Cardiac fibroblast (primary cell): ENCODE data around the gene RNF148.

ENCODE experiments used
- DNase-seq, 2 donors: peaks; one replicate each; pipeline versions ENCODE4 v3.0.0 to v3.0.0-alpha.2; 2010; ENCODE audit warnings: low read depth in 2 of 2
- H3K4me3 ChIP-seq, 2 donors: replicated peaks in 1 of 2; 1 replicate in 1 of 2; 2 replicates in 1 of 2; pipeline ENCODE4 v1.5.1; 2011; ENCODE audit warnings: low read depth in 2 of 2, low read length in 2 of 2, mild to moderate bottlenecking in 2 of 2, moderate library complexity in 1 of 2
- TF ChIP-seq, protein P1 (sequence below): IDR thresholded peaks from one replicate; pipeline ENCODE4 v1.5.1; 2011; ENCODE audit warnings: low read depth, mild to moderate bottlenecking, low read length, inconsistent platforms

RNF148 gene

GRCh38 chr7:122674502-122674901 lies 28.2 kb downstream of the RNF148 start:
- TF ChIP-seq, protein P1, sequence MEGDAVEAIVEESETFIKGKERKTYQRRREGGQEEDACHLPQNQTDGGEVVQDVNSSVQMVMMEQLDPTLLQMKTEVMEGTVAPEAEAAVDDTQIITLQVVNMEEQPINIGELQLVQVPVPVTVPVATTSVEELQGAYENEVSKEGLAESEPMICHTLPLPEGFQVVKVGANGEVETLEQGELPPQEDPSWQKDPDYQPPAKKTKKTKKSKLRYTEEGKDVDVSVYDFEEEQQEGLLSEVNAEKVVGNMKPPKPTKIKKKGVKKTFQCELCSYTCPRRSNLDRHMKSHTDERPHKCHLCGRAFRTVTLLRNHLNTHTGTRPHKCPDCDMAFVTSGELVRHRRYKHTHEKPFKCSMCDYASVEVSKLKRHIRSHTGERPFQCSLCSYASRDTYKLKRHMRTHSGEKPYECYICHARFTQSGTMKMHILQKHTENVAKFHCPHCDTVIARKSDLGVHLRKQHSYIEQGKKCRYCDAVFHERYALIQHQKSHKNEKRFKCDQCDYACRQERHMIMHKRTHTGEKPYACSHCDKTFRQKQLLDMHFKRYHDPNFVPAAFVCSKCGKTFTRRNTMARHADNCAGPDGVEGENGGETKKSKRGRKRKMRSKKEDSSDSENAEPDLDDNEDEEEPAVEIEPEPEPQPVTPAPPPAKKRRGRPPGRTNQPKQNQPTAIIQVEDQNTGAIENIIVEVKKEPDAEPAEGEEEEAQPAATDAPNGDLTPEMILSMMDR, result no peak
- DNase-seq, result peak; percentile 62 to 84
- peak overlapping the region in 1 of 2 donors; percentile 21 for H3K4me3 ChIP-seq

- TF ChIP-seq, protein P1, result no peak
- DNase-seq, result no peak
- peak overlapping the region in 1 of 2 donors; percentile 21 for H3K4me3 ChIP-seq
These were observed 28.8 kb downstream of the RNF148 start for GRCh38 chr7:122673951-122674350.

GRCh38 chr7:122672536-122672935 lies 30.2 kb downstream of the RNF148 start:
- DNase-seq, result no peak
- no peak overlapping the region for H3K4me3 ChIP-seq

GRCh38 chr7:122663733-122664132 lies 39.0 kb downstream of the RNF148 start:
- H3K4me3 ChIP-seq, result no peak overlapping the region
- TF ChIP-seq, protein P1, result no peak
- DNase-seq, result no peak

More at GRCh38 chr7:122672536-122672935, 30.2 kb downstream of the RNF148 start:
- TF ChIP-seq, protein P1, result no peak

DNA sequence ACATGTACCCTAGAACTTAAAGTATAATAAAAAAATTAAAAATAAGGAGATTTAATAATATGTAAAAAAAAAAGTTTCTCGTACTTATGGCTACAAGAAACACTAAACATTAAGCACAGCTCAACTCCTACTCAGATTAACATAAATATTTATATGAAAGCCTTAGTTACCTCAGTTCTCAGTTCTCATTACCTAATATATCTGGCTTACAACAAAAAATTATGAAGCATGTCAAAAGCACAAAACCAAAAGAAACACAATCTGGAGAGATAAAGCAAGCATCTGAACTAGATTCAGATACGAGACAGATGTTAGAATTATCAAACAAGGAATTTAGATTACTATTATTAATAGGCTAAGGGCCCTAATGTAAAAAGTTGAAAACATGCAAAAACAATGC lies 43.9 kb downstream of the RNF148 start:
- TF ChIP-seq, protein P1, result no peak
- H3K4me3 ChIP-seq, result no peak overlapping the region
- DNase-seq, result no peak

DNA sequence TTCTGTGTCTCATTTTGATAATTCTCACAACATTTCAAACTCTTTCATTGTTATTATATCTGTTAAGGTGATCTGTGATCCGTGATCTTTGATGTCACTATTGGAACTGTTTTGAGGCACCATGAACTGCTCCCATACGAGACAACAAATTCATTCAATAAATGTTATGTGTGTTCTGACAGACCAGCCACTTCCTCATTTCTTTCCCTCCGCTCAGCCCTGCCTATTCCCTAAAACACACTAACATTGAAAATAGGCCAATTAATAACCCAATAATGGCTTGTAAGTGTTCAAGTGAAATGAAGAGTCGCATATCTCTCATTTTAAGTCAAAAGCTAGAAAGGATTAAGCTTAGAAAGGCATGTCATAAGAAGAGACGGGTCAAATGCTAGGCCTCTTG lies 49.0 kb downstream of the RNF148 start:
- TF ChIP-seq, protein P1, result no peak
- no peak for DNase-seq
- no peak overlapping the region for H3K4me3 ChIP-seq

GRCh38 chr7:122652876-122653275 lies 49.8 kb downstream of the RNF148 start:
- TF ChIP-seq, protein P1, result no peak
- peak in 1 of 2 donors; percentile 3 for DNase-seq

More at GRCh38 chr7:122652876-122653275, 49.8 kb downstream of the RNF148 start:
- no peak overlapping the region for H3K4me3 ChIP-seq
